Pancreas (tissue), 10 donors: Measurements from ENCODE around the gene USHBP1. TPM values are rescaled to one million over a fixed set of nuclear protein-coding genes. Genes with fewer than 3 reads are reported as not detected.

Experiments used
- ATAC-seq, 4 donors: fragments of 200-7000 bp; cut with Tn5 transposase; one replicate each; pipeline versions ENCODE4 v1.8.0 to v1.9.1; 2020; ENCODE audit warnings: mild to moderate bottlenecking in 4 of 4, moderate library complexity in 4 of 4
- DNase-seq, 6 donors: peaks; one replicate each; pipeline ENCODE4 v3.0.0-alpha.2; 2020
- FAIRE-seq: peaks from 2 replicates; lab custom pipeline; 2012; peaks lifted over from hg19 to GRCh38; lab: Jason Lieb, UNC
- H3K27ac ChIP-seq, 4 donors: fragments of 200-600 bp; sonication (generic); 1 replicate in 3 of 4; 2 replicates in 1 of 4; pipeline versions ENCODE4 v1.5.0 to v1.8.0; 2020
- H3K27me3 ChIP-seq, 4 donors: fragments of 200-600 bp; one replicate each; pipeline ENCODE4 v1.8.0; 2021
- H3K36me3 ChIP-seq, 3 donors: fragments of 200-600 bp; sonication (generic) in 1 of 3; one replicate each; pipeline versions ENCODE4 v1.5.0 to v1.8.0; 2020 to 2021
- H3K4me1 ChIP-seq, 3 donors: fragments of 200-600 bp; one replicate each; pipeline ENCODE4 v1.8.0; 2021
- H3K4me3 ChIP-seq, 4 donors: fragments of 200-600 bp; sonication (generic) in 2 of 4; one replicate each; pipeline versions ENCODE4 v1.5.0 to v1.8.0; 2020 to 2021
- H3K9me3 ChIP-seq, 4 donors: fragments of 200-600 bp; one replicate each; pipeline ENCODE4 v1.8.0; 2021
- WGBS, 2 donors: extraction: QIAGEN DNeasy Blood & Tissue Kit; methylation state at CpG; one replicate each; pipeline ENCODE4 v1.1.7; 2013; 5-methylcytosine and 5-hydroxymethylcytosine counted together
- intact Hi-C, 3 donors: fragments of 100-400 bp; cut with DNase I; formaldehyde crosslinking; loops; one replicate each; pipeline versions ENCODE4 v1.11.1 to v1.14.2; 2022
- polyA plus RNA-seq, 2 donors: library from polyadenylated mRNA; stranded (reverse); fragments of 200-250 nt; gene quantifications; one replicate each; pipeline ENCODE4 v1.2.3, GENCODE V29; 2013
- total RNA-seq, 6 donors: library from RNA; stranded (reverse); fragmentation: NEBNext Ultra II Directional in 4 of 6; extraction: Animal tissue kit (Norgen Biotek cat#: 25700) in 4 of 6; gene quantifications; one replicate each; pipeline versions ENCODE4 v1.2.1 to v1.2.4, GENCODE V29; 2021 to 2023
- TF ChIP-seq, protein P1 (sequence below), 4 donors: fragments of 200-600 bp; sonication (generic) in 3 of 4; IDR thresholded peaks; one replicate each; pipeline versions ENCODE4 v1.5.0 to v1.8.0; 2021; ENCODE audit warnings: antibody characterized with exemption in 4 of 4
- donor health status: healthy with polysubstance abuse.
- donor health status: DM: no; HTN: no; CAD: no; lungs with moderate emphysema.
- donor health status: DM: no; HTN: no; CAD: no.
- donor health status: control.
- donor health status: control.
- donor health status: Bipolar disorder and iron deficiency.
- donor health status: DM: yes; HTN: yes; CAD: no.
- donor health status: DM: no; HTN: no; CAD: no.
- donor health status: DM: no; HTN: no; CAD: no.
- donor health status: DM: yes; HTN: yes; CAD: no.

USHBP1 gene
- total and polyA plus RNA-seq, 8 donors: 1.2 to 11.1 (median 2.1) TPM

DNA sequence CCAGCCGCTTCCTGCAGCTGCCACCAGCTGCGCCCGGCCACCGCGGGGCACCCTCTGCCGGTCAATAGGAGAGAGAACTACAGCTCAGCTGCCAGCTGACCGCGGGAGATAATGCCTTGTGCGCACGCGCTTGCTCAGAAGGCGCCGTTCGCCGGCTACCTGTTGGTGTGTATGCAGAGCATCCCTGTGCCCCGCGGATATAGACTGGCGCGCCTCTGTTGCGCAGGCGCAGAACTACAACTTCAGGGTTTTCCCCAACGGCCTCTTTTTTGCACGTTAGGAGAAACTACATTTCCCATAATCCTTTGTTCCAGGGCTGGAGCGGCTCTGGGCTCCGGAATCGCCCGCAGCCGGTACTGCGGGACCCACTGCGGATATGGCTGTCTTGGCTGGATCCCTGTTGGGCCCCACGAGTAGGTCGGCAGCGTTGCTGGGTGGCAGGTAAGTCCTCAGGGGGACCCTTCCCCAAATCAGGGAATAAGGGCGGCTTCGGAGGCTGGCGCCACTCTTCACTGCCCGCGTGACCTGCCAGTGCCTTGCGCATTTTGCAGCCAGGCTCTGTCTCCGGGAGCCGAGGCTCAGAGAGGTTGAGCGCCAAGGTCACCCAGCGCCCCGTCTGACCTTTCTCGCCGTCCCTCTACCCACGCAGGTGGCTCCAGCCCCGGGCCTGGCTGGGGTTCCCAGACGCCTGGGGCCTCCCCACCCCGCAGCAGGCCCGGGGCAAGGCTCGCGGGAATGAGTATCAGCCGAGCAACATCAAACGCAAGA lies 41.2 kb upstream of the USHBP1 start, which contains the start of gene MRPL34:
Gene MRPL34, plus strand, starts transcription at position 356 of the 768 bp plus-strand sequence. Its CDS starts 21 bp downstream, at position 377.
- H3K9me3 ChIP-seq: no peaks in the 10 kb centered on the region
- DNase-seq (peak; percentile 96 to 100 (median 99)), ATAC-seq (peak; percentile 73 to 83 (median 78)), FAIRE-seq (peak; percentile 84)
- TF ChIP-seq, protein P1, sequence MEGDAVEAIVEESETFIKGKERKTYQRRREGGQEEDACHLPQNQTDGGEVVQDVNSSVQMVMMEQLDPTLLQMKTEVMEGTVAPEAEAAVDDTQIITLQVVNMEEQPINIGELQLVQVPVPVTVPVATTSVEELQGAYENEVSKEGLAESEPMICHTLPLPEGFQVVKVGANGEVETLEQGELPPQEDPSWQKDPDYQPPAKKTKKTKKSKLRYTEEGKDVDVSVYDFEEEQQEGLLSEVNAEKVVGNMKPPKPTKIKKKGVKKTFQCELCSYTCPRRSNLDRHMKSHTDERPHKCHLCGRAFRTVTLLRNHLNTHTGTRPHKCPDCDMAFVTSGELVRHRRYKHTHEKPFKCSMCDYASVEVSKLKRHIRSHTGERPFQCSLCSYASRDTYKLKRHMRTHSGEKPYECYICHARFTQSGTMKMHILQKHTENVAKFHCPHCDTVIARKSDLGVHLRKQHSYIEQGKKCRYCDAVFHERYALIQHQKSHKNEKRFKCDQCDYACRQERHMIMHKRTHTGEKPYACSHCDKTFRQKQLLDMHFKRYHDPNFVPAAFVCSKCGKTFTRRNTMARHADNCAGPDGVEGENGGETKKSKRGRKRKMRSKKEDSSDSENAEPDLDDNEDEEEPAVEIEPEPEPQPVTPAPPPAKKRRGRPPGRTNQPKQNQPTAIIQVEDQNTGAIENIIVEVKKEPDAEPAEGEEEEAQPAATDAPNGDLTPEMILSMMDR (IDR thresholded peaks at IDR 0.05): peak; percentile 48 to 85 (median 79)
- H3K36me3 ChIP-seq: no peaks in the 10 kb centered on the region
- 0 to 1% methylated on average over 53 to 55 of the region's 55 CpGs for WGBS, 2 donors
- H3K4me1 ChIP-seq: peaks cover 5 to 34% (median 17%) of the 10 kb centered on the region in 3 donors
- peak within 1 kb of the TSS; percentile 79 to 90 (median 88) for H3K27ac ChIP-seq
- peak within 1 kb of the TSS; percentile 49 to 86 (median 71) for H3K4me3 ChIP-seq
- no peaks in the 10 kb centered on the region for H3K27me3 ChIP-seq
- intact Hi-C loops: no loop called here

DNA sequence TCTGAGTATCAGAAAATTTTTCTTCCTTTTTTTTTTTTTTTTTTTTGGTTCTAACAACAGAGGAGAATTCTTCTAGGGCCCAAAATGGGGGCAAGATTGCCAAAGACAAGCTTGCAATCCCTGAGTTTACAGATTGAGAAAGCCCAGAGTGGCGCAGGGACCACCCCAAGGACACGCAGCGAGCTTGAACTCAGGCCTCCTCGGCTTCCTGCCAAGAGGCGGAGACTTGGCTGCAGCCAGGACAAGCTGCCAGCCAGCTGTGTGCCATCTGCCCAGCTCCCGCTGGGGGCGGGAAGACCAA lies 40.6 kb upstream of the USHBP1 start:
- H3K27ac ChIP-seq: peak overlapping the region; percentile 33 to 90 (median 88)
- H3K9me3 ChIP-seq: no peaks in the 10 kb centered on the region
- H3K4me1 ChIP-seq: peaks cover 5 to 32% (median 15%) of the 10 kb centered on the region in 3 donors
- TF ChIP-seq, protein P1 (IDR thresholded peaks at IDR 0.05): no peak
- no peaks in the 10 kb centered on the region for H3K36me3 ChIP-seq
- intact Hi-C loops: no loop called here
- no peak for ATAC-seq
- 0 to 3% methylated on average over 7 of the region's 7 CpGs for WGBS, 2 donors
- no peak for DNase-seq
- H3K27me3 ChIP-seq: no peaks in the 10 kb centered on the region
- no peak for FAIRE-seq
- peak overlapping the region in 1 of 4 donors; percentile 73 for H3K4me3 ChIP-seq

DNA sequence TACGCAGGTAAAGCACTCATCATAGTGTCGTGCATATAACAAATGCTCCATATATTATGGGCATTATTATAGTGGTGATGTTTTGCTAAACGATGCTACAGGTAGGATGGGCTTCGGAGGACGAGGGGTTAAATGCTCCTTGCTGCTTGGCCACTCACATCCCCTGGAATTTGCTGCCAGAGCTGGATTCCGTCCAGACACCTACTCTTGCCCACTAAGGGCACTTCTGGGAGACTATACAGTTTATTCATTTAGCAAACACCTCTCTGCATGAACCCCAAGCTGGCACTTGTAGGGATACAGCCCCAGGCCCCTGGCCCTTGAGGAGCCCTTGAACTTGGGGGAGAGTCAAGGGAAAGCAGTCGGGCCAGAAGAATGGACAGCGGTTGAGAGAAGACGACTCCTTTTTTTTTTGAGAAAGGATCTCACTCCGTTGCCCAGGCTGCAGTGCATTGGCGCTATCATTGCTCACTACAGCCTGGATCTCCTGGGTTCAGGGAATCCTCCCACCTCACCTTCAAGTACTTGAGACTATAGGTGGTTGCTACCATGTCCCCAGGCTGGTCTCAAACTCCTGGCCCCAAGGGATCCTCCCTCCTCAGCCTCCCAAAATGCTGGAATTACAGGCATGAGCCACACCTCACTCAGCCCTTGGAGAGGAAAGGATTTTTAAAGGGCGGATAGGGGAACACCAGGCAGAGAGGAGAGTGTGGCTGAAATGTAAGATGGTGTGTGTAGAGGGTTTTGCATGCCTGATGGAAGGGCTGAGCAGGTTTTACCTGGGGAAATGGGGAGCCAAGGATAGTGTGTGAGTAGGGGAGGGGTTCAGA lies 40.1 kb upstream of the USHBP1 start:
- peak in 1 of 6 donors; percentile 55 for DNase-seq

DNA sequence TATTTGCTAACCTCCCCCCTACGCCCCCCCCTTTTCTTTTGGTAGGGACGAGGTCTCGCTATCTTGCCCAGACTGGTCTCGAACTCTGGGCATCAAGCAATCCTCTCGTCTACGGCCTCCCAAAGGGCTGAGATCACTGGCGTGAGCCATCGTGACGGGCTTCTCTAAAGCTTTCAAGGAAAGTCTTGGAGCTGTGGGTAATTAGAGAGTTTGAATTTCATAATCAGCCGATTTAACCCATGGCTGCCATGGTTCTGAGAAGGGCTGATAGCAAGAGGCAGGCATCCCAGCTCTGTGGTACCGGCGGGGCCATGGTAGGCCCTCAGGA lies 39.4 kb upstream of the USHBP1 start:
- intact Hi-C loops: no loop called here
- WGBS, 2 donors: 70 to 78% methylated on average over 12 of the region's 12 CpGs
- Histone ChIP-seq H3K27ac (no peak overlapping the region), H3K9me3 (no peaks in the 10 kb centered on the region), H3K36me3 (no peaks in the 10 kb centered on the region), H3K4me3 (peak overlapping the region in 2 of 4 donors; percentile 64 to 88), H3K27me3 (no peaks in the 10 kb centered on the region), H3K4me1 (peaks cover 5 to 30% (median 15%) of the 10 kb centered on the region in 3 donors)
- TF ChIP-seq, protein P1 (IDR thresholded peaks at IDR 0.05): no peak
- ATAC-seq: no peak
- no peak for FAIRE-seq
- DNase-seq: no peak

More for the DNA sequence above, 40.1 kb upstream of the USHBP1 start:
- no peaks in the 10 kb centered on the region for H3K9me3 ChIP-seq
- H3K4me3 ChIP-seq: peak overlapping the region in 1 of 4 donors; percentile 73
- WGBS, 2 donors: 57 to 59% methylated on average over 12 of the region's 12 CpGs
- no peak for FAIRE-seq
- no peak for ATAC-seq
- TF ChIP-seq, protein P1 (IDR thresholded peaks at IDR 0.05): no peak
- no peaks in the 10 kb centered on the region for H3K36me3 ChIP-seq
- intact Hi-C loops: no loop called here
- peak overlapping the region; percentile 33 to 90 (median 88) for H3K27ac ChIP-seq
- peaks cover 5 to 30% (median 15%) of the 10 kb centered on the region in 3 donors for H3K4me1 ChIP-seq
- no peaks in the 10 kb centered on the region for H3K27me3 ChIP-seq
